ENCODE data around the gene CYB5R4.

CYB5R4 gene, protein sequence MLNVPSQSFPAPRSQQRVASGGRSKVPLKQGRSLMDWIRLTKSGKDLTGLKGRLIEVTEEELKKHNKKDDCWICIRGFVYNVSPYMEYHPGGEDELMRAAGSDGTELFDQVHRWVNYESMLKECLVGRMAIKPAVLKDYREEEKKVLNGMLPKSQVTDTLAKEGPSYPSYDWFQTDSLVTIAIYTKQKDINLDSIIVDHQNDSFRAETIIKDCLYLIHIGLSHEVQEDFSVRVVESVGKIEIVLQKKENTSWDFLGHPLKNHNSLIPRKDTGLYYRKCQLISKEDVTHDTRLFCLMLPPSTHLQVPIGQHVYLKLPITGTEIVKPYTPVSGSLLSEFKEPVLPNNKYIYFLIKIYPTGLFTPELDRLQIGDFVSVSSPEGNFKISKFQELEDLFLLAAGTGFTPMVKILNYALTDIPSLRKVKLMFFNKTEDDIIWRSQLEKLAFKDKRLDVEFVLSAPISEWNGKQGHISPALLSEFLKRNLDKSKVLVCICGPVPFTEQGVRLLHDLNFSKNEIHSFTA

DNA sequence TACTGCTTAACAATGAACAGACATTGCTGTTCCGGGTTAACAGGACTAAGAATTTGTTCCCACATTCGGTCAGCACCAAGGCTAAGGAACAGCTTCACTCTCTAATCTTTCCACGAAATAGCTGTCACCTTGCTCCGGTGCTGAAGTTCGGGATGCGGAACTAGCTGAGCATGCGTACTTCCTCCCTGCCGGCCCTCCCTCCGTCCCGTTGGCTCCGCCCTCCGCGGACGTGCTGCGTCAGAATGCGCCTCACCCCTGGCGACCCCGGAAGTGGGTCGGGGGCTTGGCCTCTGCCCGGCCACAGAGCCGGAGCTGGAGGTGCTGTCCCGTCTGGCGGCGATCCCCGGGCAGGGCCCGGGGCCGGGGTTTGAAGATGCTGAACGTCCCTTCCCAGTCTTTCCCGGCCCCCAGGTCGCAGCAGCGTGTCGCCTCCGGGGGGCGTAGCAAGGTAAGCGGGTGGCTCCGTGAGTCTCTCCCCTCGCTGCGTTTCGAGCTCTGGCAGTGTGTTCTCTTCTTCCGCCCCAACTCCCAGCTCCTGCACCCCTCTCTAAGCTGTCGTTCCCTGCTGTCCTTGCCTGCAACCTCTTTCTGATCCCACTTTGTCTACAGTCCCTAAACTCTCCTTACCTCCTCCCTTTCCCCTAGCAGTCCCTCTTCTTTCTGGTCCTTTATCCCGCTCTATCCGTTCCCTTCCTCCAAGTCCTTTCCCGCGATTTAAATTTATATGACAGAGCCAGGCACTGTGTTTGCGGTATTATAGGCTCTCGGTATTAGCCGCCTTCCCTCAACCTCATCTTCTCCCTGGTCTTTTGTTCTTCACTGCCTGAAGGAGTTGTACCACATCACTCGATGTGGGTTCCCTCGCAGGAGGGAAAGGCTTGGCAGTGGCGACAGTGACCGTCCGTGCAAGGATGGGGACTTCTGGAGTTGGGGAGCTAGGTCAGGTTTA lies at the start of gene CYB5R4:
Gene CYB5R4, plus strand, starts transcription at position 280 of the 949 bp plus-strand sequence. Its CDS starts 94 bp downstream, at position 374.
- DNase-seq: peak; percentile 95

GRCh38 chr6:83812595-83812994 lies 46.9 kb upstream of the CYB5R4 start:
- DNase-seq: no peak

GRCh38 chr6:83815631-83816272 lies 43.7 kb upstream of the CYB5R4 start:
- DNase-seq: no peak

DNA sequence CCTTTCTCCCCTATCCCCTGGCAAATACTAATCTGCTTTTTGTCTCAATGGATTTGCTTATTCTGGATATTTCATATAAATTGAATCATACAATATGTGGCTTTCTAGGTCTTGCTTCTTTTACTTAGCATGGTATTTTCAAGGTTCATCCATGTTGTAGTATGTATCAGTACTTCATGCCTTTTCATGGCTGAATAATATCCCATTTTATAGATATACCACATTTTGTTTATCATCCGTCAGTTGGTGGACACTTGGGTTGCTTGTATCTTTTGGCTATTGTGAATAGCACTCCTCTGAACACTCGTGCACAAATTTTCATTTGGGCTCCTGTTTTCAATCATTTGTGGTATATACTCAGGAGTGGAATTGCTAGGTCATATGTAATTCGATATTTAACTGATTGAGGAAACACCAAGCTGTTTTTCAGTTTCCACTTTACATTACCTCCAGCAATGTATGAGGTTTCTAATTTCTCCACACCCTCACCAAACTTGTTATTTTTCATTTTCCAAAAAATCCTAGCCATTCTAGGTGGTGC lies 36.8 kb upstream of the CYB5R4 start:
- no peak for DNase-seq

DNA sequence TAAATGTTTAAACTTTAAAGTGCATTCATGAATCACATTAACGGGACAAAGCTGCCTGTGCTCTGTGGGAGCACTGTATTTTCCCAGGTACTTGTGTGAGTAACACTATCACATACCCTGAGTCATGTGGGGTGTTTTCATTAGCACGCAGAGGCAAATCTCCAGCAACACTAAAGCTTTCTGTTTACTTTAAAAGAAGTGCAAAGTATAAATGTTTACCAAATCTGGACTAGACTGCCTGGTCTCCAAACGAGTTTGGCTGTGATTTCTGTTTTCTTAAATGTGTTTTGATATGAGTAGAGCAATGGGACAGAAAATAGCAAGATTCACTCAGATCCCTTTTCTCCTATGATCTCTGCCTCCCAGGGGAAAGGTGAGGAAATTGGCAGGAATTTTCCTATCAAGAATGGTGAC lies 35.1 kb upstream of the CYB5R4 start:
- DNase-seq: no peak

DNA sequence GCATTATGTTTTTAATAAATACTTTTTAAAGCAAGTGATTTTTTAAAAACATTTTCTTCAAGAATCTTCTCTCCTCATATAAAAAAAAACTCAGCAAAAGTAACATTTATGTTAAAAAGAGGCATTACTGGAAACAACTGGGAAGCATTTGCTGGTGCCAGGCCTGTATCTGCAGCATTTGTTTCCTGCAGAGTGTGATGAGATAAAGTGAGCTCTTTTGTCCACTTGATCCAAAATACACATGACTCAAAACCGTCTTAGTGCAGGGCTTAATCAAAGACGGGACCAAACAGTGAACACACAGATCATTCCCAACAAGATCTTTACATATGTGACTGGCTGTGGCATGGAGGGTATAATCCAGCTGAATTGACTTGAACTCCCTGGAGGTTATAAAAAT lies 34.7 kb upstream of the CYB5R4 start:
- DNase-seq: no peak

DNA sequence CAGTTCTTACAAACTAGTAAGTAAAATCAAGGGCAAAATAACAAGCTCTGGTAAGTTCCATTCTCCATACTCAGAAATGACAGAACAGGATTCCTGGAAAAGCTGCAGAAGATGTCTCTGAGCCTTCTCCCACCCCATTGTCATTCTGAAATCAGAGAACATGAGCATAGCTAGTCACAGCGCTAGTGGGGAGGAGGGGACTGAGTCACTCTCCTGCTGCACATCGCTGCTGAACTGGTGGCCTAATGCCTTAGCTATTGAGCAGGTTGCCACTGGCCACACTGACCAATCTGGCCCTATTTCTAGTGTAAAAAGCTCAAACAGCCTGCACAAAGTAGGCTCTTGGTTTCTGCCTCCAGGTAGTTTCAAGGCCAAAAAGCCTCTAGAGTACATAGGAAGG lies 32.4 kb upstream of the CYB5R4 start:
- DNase-seq: peak; percentile 10

DNA sequence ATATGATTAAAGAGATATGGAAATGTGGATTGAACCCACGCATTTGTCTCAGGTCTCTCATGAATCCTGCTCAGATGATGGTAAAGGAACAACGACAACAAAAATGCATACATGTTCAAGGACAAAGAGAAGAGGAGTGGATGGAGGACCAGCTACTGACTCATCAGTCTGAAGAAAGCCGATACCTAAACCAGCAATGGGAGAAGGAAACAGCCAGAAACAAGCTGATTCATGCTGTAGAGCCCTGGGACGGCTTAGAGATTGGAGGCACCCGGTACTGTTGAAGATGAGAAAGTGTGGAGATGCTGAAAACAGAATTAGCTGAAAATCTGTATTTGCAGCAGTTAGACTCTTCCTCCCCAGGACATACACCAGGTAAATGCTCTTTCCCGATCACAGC lies 20.8 kb upstream of the CYB5R4 start:
- DNase-seq: no peak

DNA sequence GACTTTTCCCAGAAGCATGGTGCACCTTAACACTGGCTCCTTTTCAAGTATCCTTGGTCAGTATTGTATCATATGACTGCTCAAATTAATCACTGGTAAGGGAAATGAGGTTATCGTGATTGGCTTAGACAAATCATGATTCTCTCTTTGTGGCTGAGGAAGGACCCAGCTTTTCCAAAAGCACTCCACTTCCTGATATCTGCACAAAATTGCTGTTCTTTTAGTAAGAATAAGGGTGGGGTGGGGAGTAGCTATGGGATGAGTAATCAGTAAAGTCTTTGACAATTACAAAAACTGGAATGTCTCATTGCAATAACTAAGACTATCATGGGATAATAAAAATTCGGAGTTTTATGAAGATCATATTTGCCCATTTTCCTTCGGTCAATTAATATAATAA lies 15.3 kb upstream of the CYB5R4 start:
- no peak for DNase-seq

DNA sequence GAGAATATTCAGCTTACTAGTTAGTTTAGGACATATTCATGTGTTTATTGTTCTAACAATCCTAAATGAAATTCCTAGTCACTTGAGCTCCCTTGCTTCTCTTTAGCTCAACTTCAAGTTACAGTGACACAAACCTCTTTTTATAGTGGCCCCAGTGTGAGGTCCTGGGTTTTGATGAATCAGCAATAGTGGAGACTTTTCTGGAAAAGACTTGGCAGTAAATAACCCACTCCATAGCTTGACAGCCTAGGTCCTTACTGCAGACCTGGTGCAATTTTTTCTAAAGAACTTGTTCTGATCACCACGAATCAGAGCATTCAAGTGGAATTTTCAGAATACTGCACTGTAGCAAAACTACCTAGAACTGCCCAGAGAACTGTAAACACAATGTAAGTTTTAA lies 13.2 kb upstream of the CYB5R4 start:
- DNase-seq: no peak

DNA sequence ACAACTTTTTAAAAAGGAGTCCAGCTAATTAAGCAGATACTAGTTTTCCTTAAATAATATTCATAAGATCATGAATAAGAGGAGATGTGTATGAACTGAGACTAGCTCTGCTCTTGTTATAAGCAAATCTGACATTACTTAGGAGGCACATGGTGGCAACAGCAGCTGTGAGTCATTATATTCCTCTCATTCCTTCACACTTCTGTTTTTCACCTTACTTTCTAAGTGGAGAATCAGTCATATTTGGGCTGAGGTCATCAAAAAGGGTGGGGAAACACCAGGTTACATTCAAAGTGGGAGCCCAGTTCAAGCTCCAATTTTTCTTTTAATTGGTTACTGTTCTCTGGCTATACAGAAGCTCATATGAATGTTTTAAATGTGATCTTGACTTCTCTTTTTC lies 12.3 kb upstream of the CYB5R4 start:
- DNase-seq: peak; percentile 38

- no peak for DNase-seq
These were observed 10.4 kb upstream of the CYB5R4 start for GRCh38 chr6:83849127-83849526.

DNA sequence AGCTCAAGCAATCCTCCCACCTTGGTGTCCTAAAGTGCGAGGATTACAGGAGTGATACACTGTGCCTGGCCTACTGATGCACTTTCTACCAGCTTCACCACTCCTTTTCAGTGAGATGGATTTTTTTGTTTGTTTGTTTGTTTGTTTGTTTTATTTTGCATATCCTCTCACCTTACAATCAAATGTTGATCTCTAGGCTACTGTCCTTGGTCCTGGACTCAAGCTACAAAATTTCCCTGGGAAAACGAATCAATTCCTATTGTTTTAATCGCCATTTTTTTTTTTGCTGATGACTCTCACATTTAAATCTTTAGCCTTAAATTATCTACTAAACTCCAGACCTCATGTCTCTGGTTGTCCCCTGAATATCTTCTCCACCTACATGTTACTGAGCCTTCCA lies 9.9 kb upstream of the CYB5R4 start:
- no peak for DNase-seq

DNA sequence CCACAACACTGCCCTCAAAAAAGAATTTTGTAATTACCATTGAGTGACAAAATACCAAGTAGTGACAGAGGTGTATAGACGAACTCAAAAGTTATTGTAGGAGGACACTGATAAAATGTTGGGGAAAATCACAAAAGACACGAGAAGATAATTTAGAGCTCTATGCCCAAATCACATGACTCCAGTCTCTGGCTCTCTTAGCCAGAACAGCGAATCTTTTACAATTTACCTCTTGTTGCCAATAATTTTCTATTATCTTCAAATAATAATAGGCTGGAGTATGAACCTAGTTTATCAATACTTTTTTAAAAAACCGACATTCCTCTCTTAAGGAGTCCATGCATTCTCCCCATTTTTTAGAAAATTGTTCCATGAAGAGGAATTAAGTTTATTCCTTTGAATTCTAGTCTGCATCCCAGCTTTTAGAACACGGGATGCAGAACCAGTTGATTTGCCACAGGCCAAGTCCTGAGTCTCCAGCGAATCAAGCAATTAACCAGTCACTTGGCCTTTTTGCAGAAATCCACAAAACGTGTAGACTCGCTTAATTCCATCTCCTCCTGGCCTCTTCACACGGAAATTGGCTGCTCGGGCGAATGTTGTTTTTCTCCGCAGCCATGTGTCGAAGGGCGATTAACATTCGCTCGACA lies 6.8 kb upstream of the CYB5R4 start:
- no peak for DNase-seq

- no peak for DNase-seq
These were observed 6.1 kb upstream of the CYB5R4 start, which contains the start of gene RIPPLY2 for GRCh38 chr6:83853178-83854000. Gene RIPPLY2 (plus strand): TSS chr6:83853360. CDS start chr6:83853417, 57 bp downstream.

- DNase-seq: no peak
These were observed 5.4 kb upstream of the CYB5R4 start for GRCh38 chr6:83854001-83854501.

DNA sequence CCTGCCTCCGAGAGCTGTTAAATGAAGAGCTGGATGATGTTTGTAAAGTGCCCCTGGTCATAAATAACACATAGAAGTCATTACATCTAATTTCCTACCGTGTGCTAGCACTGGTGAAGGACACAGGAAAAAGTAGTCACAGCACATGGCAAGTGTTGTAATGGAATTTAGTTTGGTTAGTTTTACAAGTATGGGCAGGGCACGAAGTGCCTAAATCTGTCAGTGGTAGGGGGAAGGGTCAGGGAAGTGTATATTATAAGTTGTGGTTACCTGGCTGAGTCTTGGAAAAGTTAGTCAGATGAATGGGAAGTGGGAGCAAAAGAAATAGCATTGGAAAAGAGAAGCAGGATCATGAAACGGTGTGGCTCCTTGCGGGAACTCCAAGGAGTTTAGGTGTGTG lies 4.7 kb upstream of the CYB5R4 start:
- DNase-seq: no peak

DNA sequence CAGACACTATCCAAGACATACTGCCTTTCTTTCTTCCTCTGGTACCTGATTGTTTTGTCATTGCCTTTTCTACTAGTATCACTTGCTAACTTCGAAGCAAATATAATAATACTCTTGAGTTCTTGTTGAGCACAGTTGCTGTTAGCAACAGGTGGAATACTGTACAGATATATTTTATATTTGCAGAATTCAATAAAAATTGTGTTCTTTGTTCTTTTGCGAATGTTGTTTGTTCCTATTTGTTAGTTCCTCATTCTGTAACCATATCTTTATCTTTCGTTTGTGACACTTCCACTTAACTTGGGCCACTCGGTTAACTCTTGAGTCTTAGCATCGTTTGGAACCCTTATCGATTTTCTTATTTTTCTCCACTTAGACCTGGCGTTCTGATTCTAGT lies 868 bp downstream of the CYB5R4 start:
- no peak for DNase-seq

DNA sequence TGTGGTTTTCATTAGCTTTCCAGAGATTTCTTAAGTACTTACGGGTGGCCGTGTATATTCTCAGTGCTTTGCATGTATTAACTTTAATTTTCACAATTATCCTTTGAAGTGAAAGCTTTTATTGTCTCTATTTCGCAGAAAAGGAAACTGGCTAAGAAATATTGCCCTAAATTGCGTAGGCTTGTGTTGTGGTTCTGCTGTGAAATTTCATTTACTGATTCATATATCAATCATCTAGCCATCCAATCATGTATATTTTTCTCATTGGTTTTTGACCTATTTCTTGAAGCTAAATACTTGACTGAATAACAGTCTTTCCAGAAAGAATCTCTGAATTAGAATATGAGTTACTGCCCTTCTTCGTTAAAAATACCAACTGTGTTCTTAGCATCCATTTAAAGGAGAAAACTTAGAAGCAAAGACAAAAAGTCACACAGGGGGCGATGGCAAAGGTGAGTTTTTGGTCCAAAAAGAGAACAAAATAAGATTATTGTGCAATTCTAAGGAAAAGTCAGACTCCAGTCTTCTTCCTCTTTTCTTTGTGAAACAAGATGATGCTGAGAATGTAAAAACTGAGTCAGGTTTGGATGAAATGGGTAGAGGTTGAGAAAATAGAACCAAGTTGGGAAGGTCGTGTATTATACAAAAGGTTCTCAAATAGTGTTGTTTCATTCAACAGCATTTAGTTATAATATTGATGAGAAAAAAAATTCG lies 1.4 kb downstream of the CYB5R4 start:
- DNase-seq: no peak

DNA sequence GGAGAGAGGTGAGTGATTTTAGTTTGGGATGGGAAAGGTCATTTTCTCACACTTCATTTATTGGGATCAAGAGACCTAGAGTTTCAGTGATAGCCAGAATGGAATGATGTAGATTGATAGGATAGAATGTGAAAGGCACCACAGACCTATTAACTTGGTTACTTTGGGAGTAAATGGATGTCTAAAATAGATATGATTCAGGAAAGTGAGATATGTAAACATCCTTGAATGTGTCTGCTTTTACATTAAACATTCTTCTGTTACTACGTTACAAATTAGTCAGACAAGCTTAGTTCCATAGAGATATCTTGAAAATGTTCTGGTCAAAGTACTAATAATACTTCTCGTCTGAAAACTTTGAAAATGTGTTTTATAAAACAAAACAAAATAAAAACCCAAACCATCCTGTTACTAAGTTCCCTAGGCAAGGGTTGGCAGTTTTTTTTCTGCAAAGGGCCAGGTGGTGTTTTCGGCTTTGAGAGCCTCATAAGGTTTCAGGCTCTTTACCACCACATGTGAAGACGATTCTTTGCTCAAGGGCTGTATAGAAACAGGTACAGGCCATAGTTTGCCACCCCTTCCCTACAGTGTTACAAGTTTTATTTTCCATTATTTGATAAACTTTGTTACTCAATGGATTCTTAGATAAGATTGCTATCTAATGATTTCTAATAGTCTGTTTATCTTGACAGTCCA lies 3.4 kb downstream of the CYB5R4 start:
- DNase-seq: no peak
